Cardiac muscle cell (in vitro differentiated cells and primary cell): ENCODE measurements around the gene NPLOC4. TPM values are rescaled to one million over a fixed set of nuclear protein-coding genes. Genes with fewer than 3 reads are reported as not detected.

ENCODE experiments used
- DNase-seq, 2 donors: peaks; one replicate each; pipeline versions ENCODE4 v3.0.0 to v3.0.0-alpha.2; 2010 to 2017; ENCODE audit warnings: low read depth in 1 of 2, low spot score in 1 of 2
- H3K27ac ChIP-seq: fragments of 200-600 bp; sonication (generic); 2 replicates; pipeline ENCODE4 v1.5.1; 2016
- H3K27me3 ChIP-seq: fragments of 200-600 bp; sonication (generic); 2 replicates; pipeline ENCODE4 v1.6.0; 2016; ENCODE audit warnings: control low read depth
- H3K36me3 ChIP-seq: fragments of 200-600 bp; sonication (generic); 2 replicates; pipeline ENCODE4 v1.5.1; 2016; ENCODE audit warnings: control low read depth
- H3K4me1 ChIP-seq: fragments of 200-600 bp; sonication (generic); 2 replicates; pipeline ENCODE4 v1.8.1; 2017; ENCODE audit warnings: low read depth, mild to moderate bottlenecking, mixed run types
- H3K4me3 ChIP-seq: fragments of 200-600 bp; sonication (generic); 2 replicates; pipeline ENCODE4 v1.5.1; 2016; ENCODE audit warnings: mild to moderate bottlenecking
- H3K9me3 ChIP-seq: fragments of 200-600 bp; sonication (generic); 2 replicates; pipeline ENCODE4 v1.5.1; 2017; ENCODE audit warnings: low read depth, mild to moderate bottlenecking, control low read depth
- polyA plus RNA-seq: library from polyadenylated mRNA; unstranded; fragments of >200 nt; fragmentation: Nextera tagmentation; extraction: Ambion mirVana; gene quantifications from 2 replicates; pipeline ENCODE4 v1.2.1, GENCODE V29; 2016
- total RNA-seq: library from RNA; depleted of rRNA; stranded (reverse); fragments of >200 nt; gene quantifications from 2 replicates; pipeline ENCODE4 v1.2.3, GENCODE V29; 2016
- TF ChIP-seq, protein P1 (sequence below): IDR thresholded peaks from 2 replicates; pipeline ENCODE4 v1.5.1; 2012; ENCODE audit warnings: low read depth, mild to moderate bottlenecking, low read length

Gene NPLOC4
- total and polyA plus RNA-seq, 2 experiments from 2014 or later = 51.5 to 53.8 TPM

DNA sequence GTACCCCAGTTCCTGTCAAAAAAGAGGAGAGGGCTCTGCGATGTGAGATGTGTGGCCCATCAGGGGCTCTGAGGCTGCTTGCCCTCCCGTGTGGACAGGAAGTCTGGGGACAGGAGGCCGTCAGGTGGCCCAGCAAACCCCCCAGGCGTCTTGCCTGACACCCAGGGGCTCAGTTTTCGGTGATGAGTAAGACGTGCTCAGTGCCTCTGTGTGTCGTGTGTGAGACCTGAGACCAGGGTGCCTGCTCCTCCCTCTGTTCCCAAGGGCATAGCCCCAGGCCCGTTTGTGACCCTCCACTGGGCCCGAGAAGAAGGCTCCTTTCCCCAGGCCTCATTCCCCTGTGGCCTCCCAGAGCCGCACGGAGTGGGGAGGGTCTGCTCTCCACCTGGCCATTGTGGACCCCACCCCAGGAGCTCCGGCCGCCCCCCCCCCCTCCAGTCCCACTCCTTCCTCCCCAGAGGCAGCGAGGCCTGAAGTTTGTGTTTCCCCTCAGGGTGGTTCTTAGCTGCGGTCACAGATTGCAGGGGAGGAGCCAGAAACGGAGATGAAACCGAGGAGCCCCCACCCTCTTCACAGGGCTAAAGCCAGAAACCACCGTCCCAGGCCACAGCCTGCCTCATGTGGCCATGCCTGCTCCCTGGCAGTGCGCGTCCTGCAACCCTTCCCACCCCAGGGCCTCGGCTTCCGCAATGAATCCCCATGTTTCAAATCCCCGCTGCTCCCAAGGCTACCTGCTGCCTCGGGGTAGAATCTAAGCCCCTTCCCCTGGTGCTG is 119.4 kb downstream of the NPLOC4 start:
- Histone ChIP-seq H3K4me1 (peaks cover 36% of the 10 kb centered on the region), H3K4me3 (no peak overlapping the region)

DNA sequence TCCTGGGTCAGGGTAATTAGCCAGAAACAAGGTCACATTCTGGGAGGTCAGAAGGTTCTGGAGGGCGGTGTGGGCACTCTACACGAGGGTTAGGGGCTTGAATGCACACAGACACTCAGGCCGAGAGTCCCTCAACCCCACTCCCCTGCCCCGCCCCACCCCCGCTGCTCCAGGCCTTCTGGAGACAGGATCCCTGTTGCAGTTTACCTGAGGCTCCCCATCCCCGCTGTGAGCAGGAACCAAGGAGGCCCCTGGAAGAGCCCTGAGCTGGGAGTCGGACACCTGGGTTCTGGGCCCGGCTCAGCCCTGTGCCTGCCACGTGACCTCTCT is 119.9 kb downstream of the NPLOC4 start:
- TF ChIP-seq, protein P1, sequence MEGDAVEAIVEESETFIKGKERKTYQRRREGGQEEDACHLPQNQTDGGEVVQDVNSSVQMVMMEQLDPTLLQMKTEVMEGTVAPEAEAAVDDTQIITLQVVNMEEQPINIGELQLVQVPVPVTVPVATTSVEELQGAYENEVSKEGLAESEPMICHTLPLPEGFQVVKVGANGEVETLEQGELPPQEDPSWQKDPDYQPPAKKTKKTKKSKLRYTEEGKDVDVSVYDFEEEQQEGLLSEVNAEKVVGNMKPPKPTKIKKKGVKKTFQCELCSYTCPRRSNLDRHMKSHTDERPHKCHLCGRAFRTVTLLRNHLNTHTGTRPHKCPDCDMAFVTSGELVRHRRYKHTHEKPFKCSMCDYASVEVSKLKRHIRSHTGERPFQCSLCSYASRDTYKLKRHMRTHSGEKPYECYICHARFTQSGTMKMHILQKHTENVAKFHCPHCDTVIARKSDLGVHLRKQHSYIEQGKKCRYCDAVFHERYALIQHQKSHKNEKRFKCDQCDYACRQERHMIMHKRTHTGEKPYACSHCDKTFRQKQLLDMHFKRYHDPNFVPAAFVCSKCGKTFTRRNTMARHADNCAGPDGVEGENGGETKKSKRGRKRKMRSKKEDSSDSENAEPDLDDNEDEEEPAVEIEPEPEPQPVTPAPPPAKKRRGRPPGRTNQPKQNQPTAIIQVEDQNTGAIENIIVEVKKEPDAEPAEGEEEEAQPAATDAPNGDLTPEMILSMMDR = no peak
- Histone ChIP-seq H3K36me3 (peaks cover 8% of the 10 kb centered on the region), H3K27me3 (peaks cover 5% of the 10 kb centered on the region), H3K4me1 (peaks cover 36% of the 10 kb centered on the region), H3K4me3 (no peak overlapping the region), H3K9me3 (no peaks in the 10 kb centered on the region), H3K27ac (no peak overlapping the region)
- DNase-seq = peak in 1 of 2 donors; percentile 0

More for the DNA sequence above, 119.4 kb downstream of the NPLOC4 start:
- DNase-seq = peak in 1 of 2 donors; percentile 14
- Histone ChIP-seq H3K9me3 (no peaks in the 10 kb centered on the region), H3K27ac (no peak overlapping the region), H3K27me3 (peaks cover 5% of the 10 kb centered on the region), H3K36me3 (peaks cover 3% of the 10 kb centered on the region)
- TF ChIP-seq, protein P1 = no peak

DNA sequence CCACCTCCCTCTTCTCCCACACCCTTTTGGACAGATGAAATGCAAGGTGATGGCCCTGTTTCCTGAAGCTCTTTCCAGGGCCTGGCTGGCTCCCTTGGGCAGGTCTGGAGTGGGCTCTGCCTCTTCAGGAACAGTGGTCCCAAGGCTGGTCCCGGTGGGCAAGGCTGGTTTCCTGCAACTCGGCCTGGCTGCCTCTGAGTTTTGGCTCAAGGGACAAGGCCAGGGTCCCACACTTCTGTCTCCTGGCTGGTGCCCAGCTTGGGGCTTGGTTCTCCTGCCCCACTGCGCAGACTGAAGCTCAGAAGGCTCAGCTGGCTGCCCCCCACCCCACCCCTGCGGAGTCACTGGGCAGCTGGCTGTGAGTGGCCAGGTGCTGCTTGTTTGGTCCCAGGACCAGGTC is 120.5 kb downstream of the NPLOC4 start:
- H3K4me3 ChIP-seq = no peak overlapping the region
- H3K36me3 ChIP-seq = peaks cover 14% of the 10 kb centered on the region
- H3K27ac ChIP-seq = no peak overlapping the region
- peak in 1 of 2 donors; percentile 0 for DNase-seq
- peaks cover 5% of the 10 kb centered on the region for H3K27me3 ChIP-seq
- TF ChIP-seq, protein P1 = no peak
- H3K9me3 ChIP-seq = no peaks in the 10 kb centered on the region
- peaks cover 36% of the 10 kb centered on the region for H3K4me1 ChIP-seq

DNA sequence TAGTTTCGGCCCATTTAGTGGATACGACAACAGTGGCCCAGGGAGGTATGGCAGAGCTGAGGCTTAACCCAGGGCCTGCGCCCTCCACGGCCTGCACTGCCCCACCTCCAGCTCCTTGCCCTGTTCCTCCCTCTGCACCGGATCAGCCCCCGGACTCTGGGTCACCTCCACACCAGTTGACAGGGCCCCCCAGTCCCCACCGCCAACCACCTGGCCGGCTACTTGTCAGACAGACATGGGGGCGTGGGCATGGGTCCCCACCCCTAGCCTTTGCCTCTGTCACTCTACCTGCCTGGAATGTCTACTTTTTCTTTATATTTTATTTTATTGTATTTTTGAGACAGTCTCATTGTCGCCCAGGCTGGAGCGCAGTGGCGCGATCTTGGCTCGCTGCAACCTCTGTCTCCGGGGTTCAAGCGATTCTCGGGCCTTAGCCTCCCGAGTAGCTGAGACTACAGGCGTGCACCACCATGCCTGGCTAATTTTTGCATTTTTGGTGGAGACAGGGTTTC is 121.3 kb downstream of the NPLOC4 start:
- H3K36me3 ChIP-seq = peaks cover 22% of the 10 kb centered on the region
- H3K4me1 ChIP-seq = peaks cover 33% of the 10 kb centered on the region
- TF ChIP-seq, protein P1 = no peak
- H3K4me3 ChIP-seq = peak overlapping the region; percentile 100
- peaks cover 3% of the 10 kb centered on the region for H3K27me3 ChIP-seq
- peak overlapping the region; percentile 100 for H3K27ac ChIP-seq
- DNase-seq = no peak
- H3K9me3 ChIP-seq = no peaks in the 10 kb centered on the region

DNA sequence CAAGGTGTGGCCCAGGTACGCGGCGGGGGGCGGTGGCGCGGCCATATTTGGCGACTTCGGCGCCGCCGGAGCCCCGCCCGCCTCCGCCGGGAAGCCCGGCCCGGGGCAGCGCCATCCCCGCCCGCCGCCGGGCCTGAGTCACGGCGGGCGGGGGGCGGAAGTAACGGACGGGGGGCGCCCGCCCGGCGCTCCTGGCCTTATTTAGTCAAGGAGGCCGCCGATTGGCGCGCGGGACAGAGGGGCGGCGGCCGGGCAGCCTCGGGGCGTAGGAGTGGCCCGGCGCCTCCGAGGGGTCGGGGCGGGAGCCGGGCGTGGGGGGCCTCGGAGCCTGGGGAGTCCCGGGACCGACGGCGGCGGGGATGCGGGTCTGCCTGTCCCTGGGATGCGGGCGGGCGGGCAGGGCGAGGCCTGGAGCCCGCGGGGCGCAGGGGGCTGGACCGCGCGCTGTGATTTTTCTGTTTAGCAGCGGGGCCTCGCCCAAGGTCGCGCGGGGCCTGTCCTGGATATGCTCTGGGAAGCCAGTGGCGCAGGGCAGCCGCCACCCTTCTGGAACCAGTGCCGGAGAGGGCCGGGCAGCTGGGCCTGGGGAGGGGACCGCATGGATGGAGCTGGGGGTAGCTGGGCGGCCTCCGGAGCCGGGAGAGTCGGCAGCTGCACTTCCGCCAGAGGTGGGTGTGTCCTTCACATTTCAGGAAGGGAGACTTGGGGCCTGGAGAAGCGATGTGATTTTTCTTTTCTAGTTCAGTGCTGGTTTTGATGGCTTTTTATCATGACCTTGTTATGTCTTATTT is 122.0 kb downstream of the NPLOC4 start:
- Histone ChIP-seq H3K27me3 (no peaks in the 10 kb centered on the region), H3K27ac (peak overlapping the region; percentile 100), H3K9me3 (no peaks in the 10 kb centered on the region), H3K36me3 (peaks cover 29% of the 10 kb centered on the region), H3K4me1 (peaks cover 30% of the 10 kb centered on the region), H3K4me3 (peak overlapping the region; percentile 100)
- TF ChIP-seq, protein P1 = no peak
- peak; percentile 90 to 94 for DNase-seq
